ENCODE results near the gene DRD4. TPM values are rescaled to one million over a fixed set of nuclear protein-coding genes. Genes with fewer than 3 reads are reported as not detected.

Gene DRD4
- total and polyA plus RNA-seq, 2 of the 13 experiments (the other 11 are each of a cell fraction or from before 2014, with no cell fraction given) = 0.09 to 0.13 TPM

- TF ChIP-seq, protein P1, sequence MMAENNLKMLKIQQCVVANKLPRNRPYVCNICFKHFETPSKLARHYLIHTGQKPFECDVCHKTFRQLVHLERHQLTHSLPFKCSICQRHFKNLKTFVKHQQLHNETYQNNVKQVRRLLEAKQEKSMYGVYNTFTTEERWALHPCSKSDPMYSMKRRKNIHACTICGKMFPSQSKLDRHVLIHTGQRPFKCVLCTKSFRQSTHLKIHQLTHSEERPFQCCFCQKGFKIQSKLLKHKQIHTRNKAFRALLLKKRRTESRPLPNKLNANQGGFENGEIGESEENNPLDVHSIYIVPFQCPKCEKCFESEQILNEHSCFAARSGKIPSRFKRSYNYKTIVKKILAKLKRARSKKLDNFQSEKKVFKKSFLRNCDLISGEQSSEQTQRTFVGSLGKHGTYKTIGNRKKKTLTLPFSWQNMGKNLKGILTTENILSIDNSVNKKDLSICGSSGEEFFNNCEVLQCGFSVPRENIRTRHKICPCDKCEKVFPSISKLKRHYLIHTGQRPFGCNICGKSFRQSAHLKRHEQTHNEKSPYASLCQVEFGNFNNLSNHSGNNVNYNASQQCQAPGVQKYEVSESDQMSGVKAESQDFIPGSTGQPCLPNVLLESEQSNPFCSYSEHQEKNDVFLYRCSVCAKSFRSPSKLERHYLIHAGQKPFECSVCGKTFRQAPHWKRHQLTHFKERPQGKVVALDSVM (CRISPR knock-in tag; IDR thresholded peaks at IDR 0.05) = no peak
- TF ChIP-seq HOXA3 (CRISPR knock-in tag; IDR thresholded peaks at IDR 0.05) = no peak; the same call in 1 of the 2 replicates
- no peak for TF ChIP-seq ZBTB14 (CRISPR knock-in tag; IDR thresholded peaks at IDR 0.05)
- TF ChIP-seq TP53 (CRISPR knock-in tag; conservative IDR thresholded peaks at IDR 0.05) = no peak
- peak; percentile 65; the same call in 1 of the 2 replicates for TF ChIP-seq HNRNPL (IDR thresholded peaks at IDR 0.05; ENCODE audit: low read depth, low read length)
- no peak for TF ChIP-seq TBP (CRISPR knock-in tag; IDR thresholded peaks at IDR 0.05)
- TF ChIP-seq ZNF580 (CRISPR knock-in tag; IDR thresholded peaks at IDR 0.05; ENCODE audit: borderline replicate concordance, low read depth) = no peak
- no peak for TF ChIP-seq SRSF4 (IDR thresholded peaks at IDR 0.05; ENCODE audit: low read depth, low read length, poor library complexity, severe bottlenecking)
- no peak for TF ChIP-seq ZNF546 (CRISPR knock-in tag; conservative IDR thresholded peaks at IDR 0.05)
- TF ChIP-seq FOXA1 (IDR thresholded peaks at IDR 0.05) = no peak
- no peak for TF ChIP-seq FOXA1 (CRISPR knock-in tag; IDR thresholded peaks at IDR 0.05)
- TF ChIP-seq, protein P2, sequence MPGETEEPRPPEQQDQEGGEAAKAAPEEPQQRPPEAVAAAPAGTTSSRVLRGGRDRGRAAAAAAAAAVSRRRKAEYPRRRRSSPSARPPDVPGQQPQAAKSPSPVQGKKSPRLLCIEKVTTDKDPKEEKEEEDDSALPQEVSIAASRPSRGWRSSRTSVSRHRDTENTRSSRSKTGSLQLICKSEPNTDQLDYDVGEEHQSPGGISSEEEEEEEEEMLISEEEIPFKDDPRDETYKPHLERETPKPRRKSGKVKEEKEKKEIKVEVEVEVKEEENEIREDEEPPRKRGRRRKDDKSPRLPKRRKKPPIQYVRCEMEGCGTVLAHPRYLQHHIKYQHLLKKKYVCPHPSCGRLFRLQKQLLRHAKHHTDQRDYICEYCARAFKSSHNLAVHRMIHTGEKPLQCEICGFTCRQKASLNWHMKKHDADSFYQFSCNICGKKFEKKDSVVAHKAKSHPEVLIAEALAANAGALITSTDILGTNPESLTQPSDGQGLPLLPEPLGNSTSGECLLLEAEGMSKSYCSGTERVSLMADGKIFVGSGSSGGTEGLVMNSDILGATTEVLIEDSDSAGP (CRISPR knock-in tag; IDR thresholded peaks at IDR 0.05; ENCODE audit: borderline replicate concordance) = peak; percentile 15; the same call in 1 of the 2 replicates
- TF ChIP-seq NR2F6 (IDR thresholded peaks at IDR 0.05) = peak; percentile 28; the same call in 1 of the 2 replicates
- peak; percentile 44; the same call in 1 of the 2 replicates for TF ChIP-seq NR2F6 (CRISPR knock-in tag; IDR thresholded peaks at IDR 0.05)
- TF ChIP-seq SAP130 (CRISPR knock-in tag; IDR thresholded peaks at IDR 0.05; ENCODE audit: low read depth) = peak; percentile 42
- TF ChIP-seq, protein P3, sequence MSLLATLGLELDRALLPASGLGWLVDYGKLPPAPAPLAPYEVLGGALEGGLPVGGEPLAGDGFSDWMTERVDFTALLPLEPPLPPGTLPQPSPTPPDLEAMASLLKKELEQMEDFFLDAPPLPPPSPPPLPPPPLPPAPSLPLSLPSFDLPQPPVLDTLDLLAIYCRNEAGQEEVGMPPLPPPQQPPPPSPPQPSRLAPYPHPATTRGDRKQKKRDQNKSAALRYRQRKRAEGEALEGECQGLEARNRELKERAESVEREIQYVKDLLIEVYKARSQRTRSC (CRISPR knock-in tag; IDR thresholded peaks at IDR 0.05; ENCODE audit: low read depth) = no peak
- TF ChIP-seq ZNF333 (CRISPR knock-in tag; IDR thresholded peaks at IDR 0.05; ENCODE audit: borderline replicate concordance) = no peak
- TF ChIP-seq, protein P4, sequence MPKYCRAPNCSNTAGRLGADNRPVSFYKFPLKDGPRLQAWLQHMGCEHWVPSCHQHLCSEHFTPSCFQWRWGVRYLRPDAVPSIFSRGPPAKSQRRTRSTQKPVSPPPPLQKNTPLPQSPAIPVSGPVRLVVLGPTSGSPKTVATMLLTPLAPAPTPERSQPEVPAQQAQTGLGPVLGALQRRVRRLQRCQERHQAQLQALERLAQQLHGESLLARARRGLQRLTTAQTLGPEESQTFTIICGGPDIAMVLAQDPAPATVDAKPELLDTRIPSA (CRISPR knock-in tag; IDR thresholded peaks at IDR 0.05; ENCODE audit: borderline replicate concordance) = no peak
- TF ChIP-seq KMT2B (CRISPR knock-in tag; IDR thresholded peaks at IDR 0.05) = no peak
- no peak for TF ChIP-seq TBX2 (CRISPR knock-in tag; IDR thresholded peaks at IDR 0.05; ENCODE audit: borderline replicate concordance)
- no peak for TF ChIP-seq ZC3H4 (CRISPR knock-in tag; IDR thresholded peaks at IDR 0.05; ENCODE audit: borderline replicate concordance)
- TF ChIP-seq, protein P5, sequence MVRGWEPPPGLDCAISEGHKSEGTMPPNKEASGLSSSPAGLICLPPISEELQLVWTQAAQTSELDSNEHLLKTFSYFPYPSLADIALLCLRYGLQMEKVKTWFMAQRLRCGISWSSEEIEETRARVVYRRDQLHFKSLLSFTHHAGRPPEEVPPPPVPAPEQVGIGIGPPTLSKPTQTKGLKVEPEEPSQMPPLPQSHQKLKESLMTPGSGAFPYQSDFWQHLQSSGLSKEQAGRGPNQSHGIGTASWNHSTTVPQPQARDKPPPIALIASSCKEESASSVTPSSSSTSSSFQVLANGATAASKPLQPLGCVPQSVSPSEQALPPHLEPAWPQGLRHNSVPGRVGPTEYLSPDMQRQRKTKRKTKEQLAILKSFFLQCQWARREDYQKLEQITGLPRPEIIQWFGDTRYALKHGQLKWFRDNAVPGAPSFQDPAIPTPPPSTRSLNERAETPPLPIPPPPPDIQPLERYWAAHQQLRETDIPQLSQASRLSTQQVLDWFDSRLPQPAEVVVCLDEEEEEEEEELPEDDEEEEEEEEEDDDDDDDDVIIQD (CRISPR knock-in tag; IDR thresholded peaks at IDR 0.05; ENCODE audit: low read depth) = no peak
Measured at GRCh38 chr11:624705-625635, 12.1 kb upstream of the DRD4 start, which contains the start of gene CDHR5 (continued).

Measured in HepG2 (cell line).